Neuronal stem cell (in vitro differentiated cells): ENCODE results near the gene CLIC5.

ENCODE experiments used
- DNase-seq: peaks from one replicate; pipeline ENCODE4 v3.0.0-alpha.2; 2013; ENCODE audit warnings: low spot score
- H2AFZ ChIP-seq: one replicate; pipeline ENCODE4 v1.6.1; 2013; ENCODE audit warnings: mild to moderate bottlenecking, low read length, inconsistent platforms
- H2AK5ac ChIP-seq: 2 replicates; pipeline ENCODE4 v1.6.1; 2013; ENCODE audit warnings: low read depth, mild to moderate bottlenecking, inconsistent platforms, low read length, moderate library complexity, mixed read lengths
- H2BK120ac ChIP-seq: 2 replicates; pipeline ENCODE4 v1.6.1; 2013; ENCODE audit warnings: low read depth, mild to moderate bottlenecking, inconsistent platforms, low read length, moderate library complexity, mixed read lengths
- H2BK12ac ChIP-seq: one replicate; pipeline ENCODE4 v1.6.1; 2013; ENCODE audit warnings: low read length, inconsistent platforms
- H2BK15ac ChIP-seq: 2 replicates; pipeline ENCODE4 v1.6.1; 2013; ENCODE audit warnings: mild to moderate bottlenecking, low read length, inconsistent platforms, mixed read lengths
- H2BK5ac ChIP-seq: one replicate; pipeline ENCODE4 v1.6.1; 2013; ENCODE audit warnings: inconsistent platforms, mild to moderate bottlenecking, low read length, moderate library complexity
- H3K14ac ChIP-seq: one replicate; pipeline ENCODE4 v1.6.1; 2013; ENCODE audit warnings: low read length, inconsistent platforms
- H3K18ac ChIP-seq: 2 replicates; pipeline ENCODE4 v1.6.1; 2013; ENCODE audit warnings: low read length, inconsistent platforms
- H3K23ac ChIP-seq: 2 replicates; pipeline ENCODE4 v1.6.1; 2013; ENCODE audit warnings: low read depth, mild to moderate bottlenecking, mixed read lengths, low read length, inconsistent platforms; ENCODE audit not compliant: poor library complexity
- H3K27ac ChIP-seq: replicated peaks from 3 replicates; pipeline ENCODE4 v1.5.1; 2013; ENCODE audit warnings: low read length, inconsistent platforms
- H3K27me3 ChIP-seq, 3 experiments: 2 replicates each; pipeline ENCODE4 v1.6.1; 2013; ENCODE audit warnings: low read length in 3 of 3, mild to moderate bottlenecking in 2 of 3, inconsistent platforms in 1 of 3, low read depth in 1 of 3, mixed read lengths in 1 of 3, moderate library complexity in 1 of 3; ENCODE audit not compliant: control insufficient read depth in 3 of 3, insufficient read depth in 3 of 3
- H3K36me3 ChIP-seq, 2 donors: replicated peaks in 1 of 2; 2 replicates each; pipeline ENCODE4 v1.6.1; 2013; ENCODE audit warnings: low read length in 2 of 2; ENCODE audit not compliant: control insufficient read depth in 2 of 2, insufficient read depth in 2 of 2
- H3K4ac ChIP-seq: 2 replicates; pipeline ENCODE4 v1.6.1; 2013; ENCODE audit warnings: inconsistent platforms, mild to moderate bottlenecking, low read length, moderate library complexity
- H3K4me1 ChIP-seq, 2 donors: 1 replicate in 1 of 2; 2 replicates in 1 of 2; pipeline ENCODE4 v1.6.1; 2013; ENCODE audit warnings: low read length in 2 of 2, low read depth in 1 of 2; ENCODE audit not compliant: control insufficient read depth in 2 of 2, insufficient read depth in 1 of 2
- H3K4me2 ChIP-seq: one replicate; pipeline ENCODE4 v1.6.1; 2013; ENCODE audit warnings: mild to moderate bottlenecking, low read length, inconsistent platforms; ENCODE audit not compliant: insufficient read depth, poor library complexity, severe bottlenecking
- H3K4me3 ChIP-seq, 2 donors: 2 replicates each; pipeline ENCODE4 v1.5.1; 2013; ENCODE audit warnings: low read length in 2 of 2, mild to moderate bottlenecking in 2 of 2, inconsistent platforms in 1 of 2, moderate library complexity in 1 of 2
- H3K79me1 ChIP-seq: one replicate; pipeline ENCODE4 v1.6.1; 2013; ENCODE audit warnings: low read depth, mild to moderate bottlenecking, inconsistent platforms, low read length, moderate library complexity
- H3K9ac ChIP-seq: one replicate; pipeline ENCODE4 v1.6.1; 2013; ENCODE audit warnings: mild to moderate bottlenecking, low read depth, low read length, inconsistent platforms; ENCODE audit not compliant: poor library complexity
- H3K9me3 ChIP-seq, 2 donors: replicated peaks in 1 of 2; 2 replicates each; pipeline versions ENCODE3 to v1.6.1; 2013; ENCODE audit warnings: low read length in 2 of 2, mild to moderate bottlenecking in 2 of 2, inconsistent platforms in 1 of 2, low read depth in 1 of 2, mixed read lengths in 1 of 2, moderate library complexity in 1 of 2; ENCODE audit not compliant: control insufficient read depth in 2 of 2, insufficient read depth in 1 of 2
- H4K8ac ChIP-seq: one replicate; pipeline ENCODE4 v1.6.1; 2013; ENCODE audit warnings: low read depth, mild to moderate bottlenecking, inconsistent platforms, low read length, moderate library complexity
- H4K91ac ChIP-seq: one replicate; pipeline ENCODE4 v1.6.1; 2013; ENCODE audit warnings: low read length, low read depth, mild to moderate bottlenecking, inconsistent platforms; ENCODE audit not compliant: poor library complexity
- WGBS, 2 donors: extraction: QIAGEN DNeasy Blood & Tissue Kit; methylation state at CpG; one replicate each; pipeline ENCODE4 v1.1.7; 2013; ENCODE audit warnings: missing lambda C conversion rate in 2 of 2, mixed read lengths in 1 of 2; ENCODE audit not compliant: insufficient read length in 2 of 2, insufficient replicate concordance in 1 of 2; ENCODE audit errors: extremely low coverage in 2 of 2; 5-methylcytosine and 5-hydroxymethylcytosine counted together

Gene CLIC5

GRCh38 chr6:45841062-45841461 lies 174.6 kb downstream of the CLIC5 start:
- Histone ChIP-seq H4K8ac (no peak overlapping the region), H3K36me3 (no peaks in the 10 kb centered on the region), H3K4me1 (peaks cover 0 to 14% of the 10 kb centered on the region in 2 donors), H3K27me3 (no peaks in the 10 kb centered on the region), H3K4ac (no peak overlapping the region), H3K9me3 (no peaks in the 10 kb centered on the region), H2AFZ (no peak overlapping the region), H2BK12ac (no peak overlapping the region), H2BK5ac (no peak overlapping the region), H2BK15ac (no peak overlapping the region), H3K79me1 (no peaks in the 10 kb centered on the region), H3K27ac (no peak overlapping the region), H3K4me2 (no peak overlapping the region), H3K9ac (peak overlapping the region; percentile 24), H3K14ac (no peak overlapping the region), H3K4me3 (no peak overlapping the region), H3K18ac (no peak overlapping the region), H2AK5ac (no peak overlapping the region), H2BK120ac (no peak overlapping the region), H4K91ac (no peak overlapping the region), H3K23ac (no peak overlapping the region)
- no CpG with 5 or more reads among the region's 3 CpGs for WGBS, 2 donors
- no peak for DNase-seq

GRCh38 chr6:45838996-45839395 lies 176.7 kb downstream of the CLIC5 start:
- Histone ChIP-seq H4K91ac (no peak overlapping the region), H2BK12ac (no peak overlapping the region), H3K4me3 (no peak overlapping the region), H2BK5ac (no peak overlapping the region), H3K36me3 (no peaks in the 10 kb centered on the region), H3K18ac (no peak overlapping the region), H3K9me3 (no peaks in the 10 kb centered on the region), H4K8ac (no peak overlapping the region), H3K9ac (no peak overlapping the region), H3K14ac (no peak overlapping the region), H2BK120ac (no peak overlapping the region), H3K23ac (no peak overlapping the region), H2AFZ (no peak overlapping the region), H3K27me3 (no peaks in the 10 kb centered on the region), H3K79me1 (no peaks in the 10 kb centered on the region), H3K27ac (no peak overlapping the region), H2AK5ac (no peak overlapping the region), H3K4me2 (no peak overlapping the region), H3K4ac (no peak overlapping the region), H2BK15ac (no peak overlapping the region), H3K4me1 (peaks cover 0 to 4% of the 10 kb centered on the region in 2 donors)
- DNase-seq = no peak
- WGBS, 2 donors = no CpG with 5 or more reads among the region's 2 CpGs

GRCh38 chr6:45838451-45838850 lies 177.2 kb downstream of the CLIC5 start:
- no peaks in the 10 kb centered on the region for H3K9me3 ChIP-seq
- H3K36me3 ChIP-seq = no peaks in the 10 kb centered on the region
- no peak overlapping the region for H2AK5ac ChIP-seq
- no peak overlapping the region for H3K27ac ChIP-seq
- no peaks in the 10 kb centered on the region for H3K79me1 ChIP-seq
- H3K23ac ChIP-seq = no peak overlapping the region
- H3K4me3 ChIP-seq = no peak overlapping the region
- DNase-seq = no peak
- WGBS, 2 donors = no CpG with 5 or more reads among the region's 2 CpGs
- no peak overlapping the region for H3K4ac ChIP-seq
- H2BK12ac ChIP-seq = no peak overlapping the region
- H2BK5ac ChIP-seq = no peak overlapping the region
- H3K14ac ChIP-seq = no peak overlapping the region
- no peak overlapping the region for H3K4me2 ChIP-seq
- no peak overlapping the region for H2BK15ac ChIP-seq
- no peaks in the 10 kb centered on the region for H3K4me1 ChIP-seq
- no peaks in the 10 kb centered on the region for H3K27me3 ChIP-seq
- no peak overlapping the region for H2BK120ac ChIP-seq
- no peak overlapping the region for H4K8ac ChIP-seq
- no peak overlapping the region for H2AFZ ChIP-seq
- H4K91ac ChIP-seq = no peak overlapping the region
- H3K18ac ChIP-seq = no peak overlapping the region
- H3K9ac ChIP-seq = no peak overlapping the region

GRCh38 chr6:45837541-45838200 lies 178.0 kb downstream of the CLIC5 start:
- Histone ChIP-seq H3K4me3 (no peak overlapping the region), H3K4me1 (no peaks in the 10 kb centered on the region)

More at GRCh38 chr6:45837541-45838200, 178.0 kb downstream of the CLIC5 start:
- no peak overlapping the region for H2BK15ac ChIP-seq
- no peak overlapping the region for H3K27ac ChIP-seq
- no peak overlapping the region for H2BK12ac ChIP-seq
- no peak overlapping the region for H3K4me2 ChIP-seq
- H3K9ac ChIP-seq = no peak overlapping the region
- H4K91ac ChIP-seq = no peak overlapping the region
- H3K14ac ChIP-seq = no peak overlapping the region
- no peaks in the 10 kb centered on the region for H3K27me3 ChIP-seq
- H2BK120ac ChIP-seq = no peak overlapping the region
- no peak overlapping the region for H3K18ac ChIP-seq
- no peak overlapping the region for H3K23ac ChIP-seq
- no peak for DNase-seq
- no peaks in the 10 kb centered on the region for H3K36me3 ChIP-seq
- H3K79me1 ChIP-seq = no peaks in the 10 kb centered on the region
- H2BK5ac ChIP-seq = no peak overlapping the region
- H2AFZ ChIP-seq = no peak overlapping the region
- H3K4ac ChIP-seq = no peak overlapping the region
- no peak overlapping the region for H4K8ac ChIP-seq
- H2AK5ac ChIP-seq = no peak overlapping the region
- no CpG with 5 or more reads among the region's 5 CpGs for WGBS, 2 donors
- no peaks in the 10 kb centered on the region for H3K9me3 ChIP-seq
